Amniotic epithelial cell (primary cell): ENCODE measurements around the gene DAPK1.

ENCODE experiments used
- DNase-seq: peaks from one replicate; pipeline ENCODE4 v3.0.0-alpha.2; 2010; ENCODE audit warnings: low read depth

DAPK1 gene

GRCh38 chr9:87594194-87594593 lies 96.5 kb downstream of the DAPK1 start:
- DNase-seq, result peak; percentile 81

GRCh38 chr9:87594662-87595061 lies 97.0 kb downstream of the DAPK1 start:
- no peak for DNase-seq

- no peak for DNase-seq
Measured at GRCh38 chr9:87595610-87596009, 97.9 kb downstream of the DAPK1 start.

DNA sequence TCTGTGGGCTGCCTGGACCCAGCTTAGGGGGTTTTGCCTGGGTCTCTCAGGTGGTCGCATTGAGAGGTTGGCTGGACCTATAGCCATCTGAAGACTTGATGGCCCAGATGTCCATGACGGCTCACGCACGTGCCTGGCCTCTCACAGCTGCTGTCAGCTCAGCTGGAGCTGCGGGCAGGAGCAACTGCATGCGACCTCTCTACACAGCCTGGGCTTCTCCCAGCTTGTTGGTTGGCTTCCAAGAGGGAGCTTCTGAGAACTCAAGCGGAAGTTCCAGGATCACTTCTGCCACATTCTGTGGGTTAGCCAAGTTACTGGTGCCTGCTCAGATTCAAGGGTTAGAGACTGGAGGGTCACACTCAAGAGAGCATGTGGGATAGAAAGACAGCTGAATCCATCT lies 99.2 kb downstream of the DAPK1 start:
- no peak for DNase-seq

- peak; percentile 53 for DNase-seq
Measured at GRCh38 chr9:87597710-87598443, 100.2 kb downstream of the DAPK1 start.

DNA sequence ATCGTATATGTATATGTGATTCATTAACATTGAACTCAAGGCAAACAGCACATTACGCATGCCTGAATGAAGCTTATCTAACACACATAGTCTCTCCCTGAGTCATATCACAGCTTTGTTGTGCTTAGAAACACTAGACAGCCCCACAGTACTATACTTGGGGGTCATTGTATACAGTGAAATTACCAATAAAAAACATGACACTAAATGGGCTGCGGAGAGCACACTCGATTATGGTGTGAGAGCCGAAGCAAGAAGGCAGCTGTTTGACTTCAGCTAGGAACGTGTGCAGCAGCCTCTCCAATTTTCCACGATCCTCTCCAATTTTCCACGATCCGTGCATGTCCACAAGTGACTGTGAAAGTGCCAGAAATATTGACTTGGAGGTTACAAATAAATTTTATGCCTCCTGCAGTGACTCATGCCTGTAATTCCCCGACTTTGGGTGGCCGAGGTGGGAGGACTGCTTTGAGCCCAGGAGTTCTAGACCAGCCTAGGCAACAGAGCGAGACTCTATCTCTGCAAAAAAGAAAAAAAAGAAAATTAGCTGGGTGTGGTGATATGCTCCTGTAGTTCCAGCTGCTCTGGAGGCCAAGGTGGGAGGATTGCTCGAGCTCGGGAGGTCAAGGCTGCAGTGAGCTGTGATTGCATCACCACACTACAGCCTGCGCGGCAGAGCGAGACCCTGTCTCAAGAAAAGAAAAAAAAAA lies 102.4 kb downstream of the DAPK1 start:
- peak; percentile 96 for DNase-seq

GRCh38 chr9:87601176-87601575 lies 103.5 kb downstream of the DAPK1 start:
- DNase-seq, result no peak

DNA sequence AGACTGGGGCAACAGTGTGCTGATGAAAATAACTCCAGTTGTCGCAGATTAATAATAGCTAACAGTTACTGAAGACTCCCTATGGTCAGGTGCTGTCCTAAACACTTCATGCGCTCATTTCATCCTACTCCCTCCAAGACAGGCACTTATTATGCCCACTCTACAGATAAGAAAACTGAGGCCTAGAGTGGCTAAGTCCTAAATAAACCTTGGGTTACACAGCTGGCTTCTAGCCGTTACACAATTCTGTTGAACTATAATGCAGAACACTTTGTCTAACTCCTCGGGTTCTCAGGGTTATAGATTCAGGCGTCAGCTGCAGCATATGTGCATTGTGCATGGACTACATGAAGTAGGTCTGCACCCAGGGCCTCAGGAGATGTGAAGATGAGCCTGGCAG lies 103.9 kb downstream of the DAPK1 start:
- DNase-seq, result no peak

DNA sequence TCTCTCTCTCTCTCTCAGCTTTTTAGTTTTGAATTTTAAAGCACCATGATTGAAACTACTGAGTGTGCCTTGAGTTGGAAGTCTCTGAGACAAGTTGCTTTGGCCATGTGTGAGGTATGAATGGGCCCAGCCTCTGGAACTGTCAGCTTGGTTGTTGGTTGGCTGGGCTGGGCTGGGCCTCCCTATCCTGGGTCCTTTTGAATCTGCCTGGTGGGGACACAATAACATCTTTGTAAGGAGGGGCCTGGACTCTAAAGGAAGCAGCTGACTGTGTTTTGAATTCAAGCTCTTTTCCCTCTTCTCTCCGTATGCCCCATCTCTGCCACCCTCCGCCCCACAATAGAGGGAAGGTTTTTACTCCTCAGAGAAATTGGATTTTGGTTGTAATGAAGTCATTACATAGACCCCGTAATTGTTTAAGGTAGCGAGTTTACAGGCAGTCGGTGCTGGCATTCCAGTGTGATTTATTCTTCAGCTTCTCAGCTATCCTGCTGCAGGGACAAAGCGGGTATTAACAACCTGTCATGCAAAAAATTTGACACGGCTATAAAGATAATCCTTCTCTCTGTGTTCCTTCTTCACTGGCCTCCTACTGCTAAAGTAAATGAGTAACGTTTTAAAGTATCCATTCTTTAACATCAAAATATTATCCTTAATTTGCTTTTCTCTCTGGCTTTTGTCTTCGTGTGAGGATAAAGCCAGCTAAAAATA lies 105.4 kb downstream of the DAPK1 start:
- DNase-seq, result no peak

DNA sequence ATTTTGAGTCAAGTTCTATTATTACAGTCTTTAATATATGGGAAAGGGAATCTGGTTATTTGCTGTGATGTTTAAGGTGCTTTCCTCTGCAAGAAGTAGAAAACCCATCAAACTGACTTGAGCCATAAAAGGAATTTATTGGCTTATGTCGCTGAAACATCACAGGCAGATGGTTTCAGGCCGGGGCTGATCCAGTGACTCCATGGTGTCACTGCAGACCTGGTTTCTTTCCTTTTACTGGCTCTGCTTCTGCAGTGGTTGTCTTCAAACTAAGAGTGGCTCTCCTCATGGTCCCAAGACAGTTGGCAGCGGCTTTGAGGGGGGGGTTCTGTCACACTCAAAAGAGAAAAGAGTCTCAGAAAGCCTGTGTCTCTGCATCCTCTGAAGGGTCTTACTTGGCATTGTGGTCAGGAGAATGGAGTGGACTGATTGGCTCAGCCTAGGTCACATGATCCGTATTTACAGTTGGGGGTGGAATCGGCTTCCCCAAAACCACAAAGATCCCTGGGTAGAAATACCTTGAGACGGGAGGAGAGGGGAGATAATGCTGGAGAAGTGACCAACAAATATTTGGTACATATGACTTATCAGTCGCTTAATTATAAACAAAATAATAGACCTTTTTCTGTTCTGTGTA lies 106.3 kb downstream of the DAPK1 start:
- no peak for DNase-seq

DNA sequence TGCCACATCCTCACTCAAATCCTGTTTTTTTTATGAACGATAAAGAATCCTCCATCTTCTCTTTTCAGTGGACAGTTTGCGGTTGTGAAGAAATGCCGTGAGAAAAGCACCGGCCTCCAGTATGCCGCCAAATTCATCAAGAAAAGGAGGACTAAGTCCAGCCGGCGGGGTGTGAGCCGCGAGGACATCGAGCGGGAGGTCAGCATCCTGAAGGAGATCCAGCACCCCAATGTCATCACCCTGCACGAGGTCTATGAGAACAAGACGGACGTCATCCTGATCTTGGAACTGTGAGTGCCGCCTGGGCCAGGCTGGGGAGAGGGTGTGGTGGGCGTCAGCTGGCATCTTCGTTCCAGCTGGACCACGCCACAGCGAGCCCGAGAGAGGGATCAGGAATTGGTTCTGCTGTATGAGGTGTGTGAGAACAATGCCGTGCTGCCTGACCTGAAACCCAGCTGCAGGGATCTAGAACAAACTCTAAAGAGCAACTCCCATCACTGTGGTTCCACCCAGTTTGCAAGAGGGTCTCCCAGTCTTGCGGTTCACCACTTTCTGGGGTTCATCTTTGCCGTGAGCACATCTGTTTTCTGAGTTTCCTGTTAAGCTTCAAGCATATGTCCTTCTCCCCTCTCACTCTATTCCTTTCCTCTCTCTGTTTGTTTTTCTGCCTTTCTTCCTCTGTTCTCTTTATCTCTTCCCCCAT lies 107.4 kb downstream of the DAPK1 start:
- DNase-seq, result no peak

GRCh38 chr9:87605676-87606075 lies 108.0 kb downstream of the DAPK1 start:
- DNase-seq, result no peak

GRCh38 chr9:87606841-87607521 lies 109.3 kb downstream of the DAPK1 start:
- peak; percentile 89 for DNase-seq

GRCh38 chr9:87607859-87608258 lies 110.2 kb downstream of the DAPK1 start:
- DNase-seq, result no peak

- no peak for DNase-seq
Measured at GRCh38 chr9:87609002-87609401, 111.3 kb downstream of the DAPK1 start.

- DNase-seq, result no peak
Measured at GRCh38 chr9:87609486-87609885, 111.8 kb downstream of the DAPK1 start.

- DNase-seq, result peak; percentile 49
Measured at GRCh38 chr9:87610200-87611155, 112.8 kb downstream of the DAPK1 start.

- no peak for DNase-seq
Measured at GRCh38 chr9:87611776-87612175, 114.1 kb downstream of the DAPK1 start.

DNA sequence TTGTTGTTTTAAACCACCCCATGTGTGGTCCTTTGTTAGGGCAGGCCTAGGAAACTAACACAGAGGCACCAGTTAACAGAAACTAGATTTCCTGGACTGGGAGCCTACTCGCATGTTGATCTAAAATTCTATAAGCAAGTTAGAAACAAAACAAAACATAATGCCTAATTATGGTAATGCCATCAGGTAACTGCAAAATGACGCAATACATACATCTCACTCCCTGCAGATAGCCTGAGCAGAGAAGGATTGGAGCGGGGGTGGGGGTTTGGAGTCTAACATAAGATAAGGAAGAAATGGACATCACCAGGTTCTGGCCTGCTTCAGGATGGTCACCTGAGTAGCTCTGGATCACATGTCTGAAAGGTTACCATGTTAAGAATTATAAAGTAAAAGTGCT lies 114.9 kb downstream of the DAPK1 start:
- no peak for DNase-seq
